UCSD-AML1 (cell line): Measurements from ENCODE around the gene LGALS9.
"Not testable (repeated sequence)": the region's sequence is repeated elsewhere in the genome, so short reads cannot be mapped to it uniquely, and the experiment has no call there.

ENCODE experiments used
- DNase-seq: peaks from one replicate; lab custom pipeline; 2025; ENCODE audit not compliant: unreplicated experiment; lab: John Stamatoyannopoulos, UW

Gene LGALS9

GRCh38 chr17:27651411-27652345 lies 20.7 kb downstream of the LGALS9 start:
- DNase-seq: peak; percentile 69

GRCh38 chr17:27653449-27653971 lies 22.5 kb downstream of the LGALS9 start:
- not testable (repeated sequence) for DNase-seq

- no peak for DNase-seq
Measured at GRCh38 chr17:27654136-27654535, 23.1 kb downstream of the LGALS9 start.

- peak; percentile 78 for DNase-seq
Measured at GRCh38 chr17:27654654-27655524, 23.9 kb downstream of the LGALS9 start.

GRCh38 chr17:27655525-27656111 lies 24.6 kb downstream of the LGALS9 start:
- not testable (repeated sequence) for DNase-seq

- not testable (repeated sequence) for DNase-seq
Measured at GRCh38 chr17:27656620-27657019, 25.6 kb downstream of the LGALS9 start.

- peak; percentile 39 for DNase-seq
Measured at GRCh38 chr17:27657620-27658019, 26.6 kb downstream of the LGALS9 start.

GRCh38 chr17:27659683-27660082 lies 28.7 kb downstream of the LGALS9 start:
- no peak for DNase-seq

GRCh38 chr17:27660436-27660835 lies 29.4 kb downstream of the LGALS9 start:
- DNase-seq: no peak

GRCh38 chr17:27663936-27664605 lies 33.1 kb downstream of the LGALS9 start:
- no peak for DNase-seq

- no peak for DNase-seq
Measured at GRCh38 chr17:27664606-27664965, 33.6 kb downstream of the LGALS9 start.

GRCh38 chr17:27665549-27665948 lies 34.6 kb downstream of the LGALS9 start:
- DNase-seq: no peak

GRCh38 chr17:27666270-27666669 lies 35.3 kb downstream of the LGALS9 start:
- DNase-seq: not testable (repeated sequence)

- DNase-seq: no peak
Measured at GRCh38 chr17:27666831-27667560, 36.0 kb downstream of the LGALS9 start.

- no peak for DNase-seq
Measured at GRCh38 chr17:27667656-27668487, 36.9 kb downstream of the LGALS9 start.

GRCh38 chr17:27668488-27668823 lies 37.5 kb downstream of the LGALS9 start:
- no peak for DNase-seq

- no peak for DNase-seq
Measured at GRCh38 chr17:27669136-27669535, 38.1 kb downstream of the LGALS9 start.

GRCh38 chr17:27669850-27670249 lies 38.9 kb downstream of the LGALS9 start:
- DNase-seq: no peak
